GM19238 (cell line): Measurements from ENCODE around the gene CCNT1.
"Not testable (repeated sequence)": the region's sequence is repeated elsewhere in the genome, so short reads cannot be mapped to it uniquely, and the experiment has no call there.

Experiments used
- DNase-seq: peaks from one replicate; pipeline ENCODE4 v3.0.0; 2011; ENCODE audit warnings: low spot score; ENCODE audit not compliant: insufficient read length

Gene CCNT1

DNA sequence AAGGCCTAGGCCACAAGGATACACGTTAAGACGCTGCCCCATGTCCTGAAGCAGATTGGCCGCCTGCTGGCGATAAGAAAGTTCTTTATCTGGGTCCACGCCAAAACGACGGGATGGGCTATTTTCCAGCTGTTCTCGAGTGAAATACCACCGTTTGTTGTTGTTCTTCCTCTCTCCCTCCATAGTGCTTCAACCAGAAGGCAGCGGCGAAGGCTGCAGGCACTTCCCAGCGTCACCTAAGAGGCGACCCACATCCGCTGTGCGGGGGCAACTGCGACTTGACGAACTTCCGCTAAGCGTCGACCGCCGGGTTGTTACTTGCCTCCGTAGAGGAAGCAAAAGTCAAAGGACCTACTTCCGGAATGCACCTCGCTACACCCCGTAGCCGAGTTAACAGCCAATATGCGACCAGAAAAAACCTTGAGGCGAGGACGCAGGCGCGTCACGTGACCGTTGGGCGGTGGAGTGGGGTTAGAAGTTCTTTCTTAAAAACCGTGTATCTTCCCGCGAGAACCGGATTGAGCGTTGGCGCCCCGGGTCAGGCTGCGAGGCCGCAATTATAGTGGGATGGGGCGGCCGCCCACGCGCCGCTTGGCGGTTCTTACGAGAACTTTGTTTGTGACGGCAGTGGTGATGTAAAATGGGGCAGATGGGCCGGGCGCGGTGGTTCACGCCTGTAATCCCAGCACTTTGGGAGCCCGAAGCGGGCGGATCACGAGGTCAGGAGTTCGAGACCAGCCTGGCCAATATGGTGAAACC is at the start of gene CCNT1:
Gene CCNT1, minus strand, starts transcription at position 215 of the 759 bp plus-strand sequence. Its CDS starts 32 bp downstream, at position 183.
- DNase-seq: peak; percentile 97

GRCh38 chr12:48765753-48766162 is 49.3 kb upstream of the CCNT1 start:
- no peak for DNase-seq

GRCh38 chr12:48764521-48764920 is 48.0 kb upstream of the CCNT1 start:
- DNase-seq: no peak

DNA sequence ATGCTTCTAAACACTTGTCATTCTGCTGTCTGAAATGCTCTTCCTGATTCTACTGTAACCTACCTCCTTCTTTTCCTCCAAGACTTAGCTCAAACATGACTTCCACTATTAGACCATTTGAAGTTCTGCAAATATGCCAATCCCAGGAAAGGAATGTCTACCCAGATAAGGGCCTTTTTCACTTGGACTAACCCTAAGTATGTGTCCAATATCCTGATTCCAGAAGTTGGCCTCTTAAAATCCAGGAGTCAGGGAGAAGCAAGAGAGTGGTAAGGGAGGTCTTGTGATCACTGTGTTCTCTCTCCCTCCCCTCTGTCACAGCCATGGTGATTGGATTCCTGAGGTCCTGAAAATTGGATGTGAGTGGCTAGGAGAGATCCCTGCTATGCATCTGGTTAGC is 42.2 kb upstream of the CCNT1 start:
- DNase-seq: no peak

GRCh38 chr12:48758186-48758585 is 41.7 kb upstream of the CCNT1 start:
- DNase-seq: no peak

DNA sequence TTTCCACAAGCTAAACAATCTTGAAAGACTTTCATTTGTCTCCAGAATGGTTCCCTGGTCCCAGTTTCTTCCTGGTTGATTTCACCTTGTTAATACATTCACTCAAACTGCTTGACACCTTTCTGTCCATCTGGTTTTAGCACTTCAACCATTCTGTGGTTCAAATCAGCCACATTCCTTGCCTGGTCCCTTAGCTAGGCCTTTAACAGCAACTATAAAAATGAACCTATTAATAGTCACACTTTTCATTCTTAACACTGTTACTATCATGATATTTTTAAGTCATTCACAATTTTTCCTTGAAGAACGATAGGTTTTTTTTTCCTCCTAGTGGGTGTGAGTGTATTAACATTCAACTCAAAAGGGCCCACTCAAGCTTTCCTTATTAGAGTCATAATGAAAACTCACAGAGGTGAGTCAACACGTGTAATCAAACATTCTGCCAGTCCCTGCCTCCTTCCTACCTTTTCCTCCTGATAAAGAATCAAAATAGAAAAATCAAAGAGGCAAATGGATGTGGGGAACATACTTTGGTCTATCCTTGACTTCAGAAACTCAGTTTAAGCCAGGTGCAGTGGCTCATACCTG is 34.4 kb upstream of the CCNT1 start:
- no peak for DNase-seq

DNA sequence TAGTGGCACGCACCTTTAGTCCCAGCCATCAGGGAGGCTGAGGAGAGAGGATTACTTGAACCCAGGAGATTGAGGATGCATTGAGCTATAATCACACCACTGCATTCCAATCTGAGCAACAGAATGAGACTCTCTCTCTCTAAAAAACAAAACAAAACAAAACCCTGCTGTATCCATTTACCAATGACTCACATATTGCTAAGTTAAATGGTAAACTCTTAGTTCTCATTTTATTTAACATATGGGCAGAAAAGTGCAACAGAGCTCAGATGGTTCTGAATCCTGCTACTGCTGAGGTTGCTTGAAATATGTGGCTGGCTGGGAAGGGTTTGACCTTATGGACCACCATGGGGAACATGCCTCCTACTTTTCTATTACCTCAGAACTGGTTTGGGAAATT is 33.7 kb upstream of the CCNT1 start:
- no peak for DNase-seq

GRCh38 chr12:48744251-48745008 is 27.9 kb upstream of the CCNT1 start:
- DNase-seq: no peak

- no peak for DNase-seq
Observed at GRCh38 chr12:48739618-48740269, 23.2 kb upstream of the CCNT1 start.

GRCh38 chr12:48736456-48736855 is 19.9 kb upstream of the CCNT1 start:
- no peak for DNase-seq

- DNase-seq: no peak
Observed at GRCh38 chr12:48728807-48729206, 12.3 kb upstream of the CCNT1 start.

GRCh38 chr12:48720737-48721136 is 4.2 kb upstream of the CCNT1 start:
- DNase-seq: not testable (repeated sequence)

DNA sequence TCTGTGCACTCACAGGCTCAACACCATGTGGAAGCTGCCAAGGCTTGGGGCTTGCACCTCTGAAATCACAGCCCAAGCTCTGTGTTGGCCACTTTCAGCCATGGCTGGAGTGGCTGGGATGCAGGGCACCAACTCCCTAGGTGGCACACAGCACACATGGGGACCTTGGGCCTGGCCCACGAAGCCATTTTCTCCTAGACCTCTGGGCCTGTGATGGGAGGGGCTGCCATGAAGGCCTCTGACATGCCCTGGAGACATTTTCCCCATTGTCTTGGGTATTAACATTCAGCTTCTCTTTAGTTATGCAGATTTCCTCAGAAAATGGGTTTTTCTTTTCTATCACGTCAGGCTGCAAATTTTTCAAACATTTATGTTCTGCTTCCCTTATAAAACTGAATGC is 3.7 kb upstream of the CCNT1 start:
- DNase-seq: not testable (repeated sequence)

DNA sequence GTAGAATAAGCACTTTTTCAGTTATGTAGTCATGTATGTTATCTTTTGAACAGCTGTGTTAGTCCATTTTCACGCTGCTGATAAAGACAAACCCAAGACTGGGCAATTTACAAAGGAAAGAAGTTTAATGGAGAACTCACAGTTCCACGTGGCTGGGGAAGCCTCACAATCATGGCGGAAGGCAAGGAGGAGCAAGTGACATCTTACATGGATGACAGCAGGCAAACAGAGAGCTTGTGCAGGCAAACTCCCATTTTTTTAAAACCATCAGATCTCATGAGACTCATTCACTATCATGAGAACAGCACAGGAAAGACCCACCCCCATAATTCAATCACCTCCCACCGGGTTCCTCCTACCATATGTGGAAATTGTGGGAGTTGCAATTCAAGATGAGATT is 2.5 kb upstream of the CCNT1 start:
- DNase-seq: not testable (repeated sequence)

- peak; percentile 16 for DNase-seq
Observed at GRCh38 chr12:48717252-48717695, 767 bp upstream of the CCNT1 start.

- DNase-seq: no peak
Observed at GRCh38 chr12:48716168-48716492, 377 bp downstream of the CCNT1 start.

GRCh38 chr12:48712209-48712608 is 4.3 kb downstream of the CCNT1 start:
- no peak for DNase-seq

DNA sequence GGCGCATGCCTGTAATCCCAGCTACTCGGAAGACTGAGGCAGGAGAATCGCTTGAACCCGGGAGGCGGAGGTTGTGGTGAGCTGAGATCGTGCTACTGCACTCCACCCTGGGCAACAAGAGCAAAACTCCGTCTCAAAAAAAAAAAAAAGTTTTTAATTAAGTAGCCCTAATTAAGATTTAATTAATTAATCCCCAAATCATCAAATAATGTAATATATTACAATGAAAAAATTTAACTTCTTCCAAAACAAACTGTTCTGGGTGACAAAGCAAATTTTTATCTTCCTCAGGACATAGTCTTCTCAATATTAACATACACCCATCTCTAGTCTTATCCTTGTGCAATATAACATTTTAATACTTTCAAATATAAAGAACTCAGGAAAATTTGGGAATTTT is 17.7 kb downstream of the CCNT1 start:
- DNase-seq: not testable (repeated sequence)

- no peak for DNase-seq
Observed at GRCh38 chr12:48696626-48697025, 19.9 kb downstream of the CCNT1 start.

DNA sequence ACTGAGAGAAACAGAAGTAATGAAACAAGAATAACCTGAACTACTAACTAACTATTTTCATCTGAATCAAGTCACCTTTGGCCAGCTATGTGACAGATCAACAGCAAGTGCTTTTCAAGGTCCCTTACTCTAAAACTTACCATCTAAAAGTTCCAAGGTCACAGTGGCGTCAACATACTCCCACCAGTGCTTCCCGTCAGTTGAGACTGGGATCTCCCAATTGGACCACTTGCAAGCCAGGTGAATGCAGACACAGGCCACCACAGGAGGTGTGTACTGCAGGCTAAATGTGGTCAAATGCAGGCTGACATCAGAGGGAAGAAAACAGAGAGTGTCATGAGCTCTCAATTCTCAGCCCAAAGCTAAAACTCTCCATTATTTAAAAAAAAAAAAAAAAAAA is 20.6 kb downstream of the CCNT1 start:
- no peak for DNase-seq

GRCh38 chr12:48694038-48694437 is 22.5 kb downstream of the CCNT1 start:
- no peak for DNase-seq

- no peak for DNase-seq
Observed at GRCh38 chr12:48693572-48693971, 22.9 kb downstream of the CCNT1 start.
